Fibroblast of skin of abdomen (primary cell): ENCODE results near the gene MT3.
"Not testable (repeated sequence)": the region's sequence is repeated elsewhere in the genome, so short reads cannot be mapped to it uniquely, and the experiment has no call there.

ENCODE experiments used
- DNase-seq: peaks from one replicate; pipeline ENCODE4 v3.0.0-alpha.2; 2013

MT3 gene

DNA sequence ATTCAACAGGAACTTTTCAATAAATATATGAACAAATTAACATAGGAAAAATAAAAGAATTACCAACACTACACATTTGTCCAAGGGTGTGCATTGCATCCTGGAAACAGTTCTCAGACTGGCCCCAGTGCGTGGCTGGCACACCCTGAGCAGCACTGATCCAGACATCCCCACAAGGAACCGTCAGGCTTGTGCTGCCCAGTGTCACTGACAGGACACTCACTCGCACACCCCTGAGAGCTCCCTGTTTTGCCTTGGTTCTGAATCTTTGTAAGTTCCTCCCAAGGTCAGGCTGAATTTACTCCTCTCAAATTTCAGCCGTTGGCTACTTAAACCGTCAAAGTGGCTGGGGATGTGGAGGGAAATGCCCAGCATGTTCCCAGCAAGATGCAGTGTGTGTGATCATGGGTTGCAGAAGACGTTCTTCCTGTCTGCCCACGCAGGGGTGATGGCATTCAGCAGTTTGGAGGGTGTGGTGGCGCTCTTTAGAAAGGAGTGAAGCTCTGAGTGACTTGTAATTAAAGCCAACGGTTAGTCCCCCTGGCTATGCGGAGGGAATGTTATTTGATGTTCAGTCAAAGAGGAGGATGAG, 20.8 kb downstream of the MT3 start:
- peak; percentile 57 for DNase-seq

DNA sequence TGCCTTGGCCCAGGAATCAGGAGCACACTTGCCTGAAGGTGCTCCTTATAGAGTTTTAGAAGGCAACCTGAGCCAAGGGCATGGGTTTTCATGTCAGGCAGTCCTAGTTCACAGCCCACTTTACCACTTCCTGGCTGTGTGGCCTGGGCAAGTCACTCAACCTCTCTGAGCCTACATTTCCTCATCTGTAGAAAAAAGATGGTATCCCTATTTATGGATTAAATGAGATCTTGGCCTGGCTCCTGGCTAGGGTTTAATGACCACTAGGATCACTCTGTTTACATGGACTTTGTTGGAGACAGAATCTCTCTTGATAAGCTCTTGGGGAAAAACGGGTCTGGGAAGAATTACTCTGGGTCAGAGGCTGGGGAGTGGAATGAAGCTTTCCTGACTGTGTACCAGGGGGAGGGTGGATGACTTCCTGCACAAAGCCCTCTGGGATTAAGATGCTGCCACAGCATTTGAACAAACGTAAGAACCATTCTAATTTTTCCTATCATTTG, 21.3 kb downstream of the MT3 start:
- DNase-seq: no peak

DNA sequence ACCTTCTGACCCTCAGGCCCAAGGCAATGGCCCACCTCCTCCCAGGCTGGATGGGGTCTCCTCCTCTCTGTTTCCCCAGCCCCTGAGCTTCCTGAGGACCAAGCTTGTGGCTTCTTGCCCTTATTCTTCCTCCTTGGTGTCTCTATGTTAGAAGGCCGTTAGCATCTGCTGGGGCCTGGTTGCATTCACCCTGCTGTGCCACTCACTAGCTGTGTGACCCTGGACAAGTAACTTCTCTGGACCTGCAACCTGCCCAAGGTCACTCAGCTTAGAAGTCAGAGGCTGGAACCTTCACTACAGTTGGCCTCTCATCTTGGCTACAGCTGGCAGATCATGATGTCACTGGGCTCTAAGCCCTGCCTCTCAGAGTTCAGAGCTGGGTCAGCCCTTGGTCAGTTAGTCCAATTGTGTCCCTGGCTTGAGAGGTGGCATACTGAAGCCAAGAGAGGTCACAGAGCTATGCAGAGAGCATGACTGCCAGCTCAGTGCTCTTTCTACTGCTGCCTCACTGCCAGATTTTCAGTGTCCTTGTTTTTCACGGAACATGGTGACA, 22.0 kb downstream of the MT3 start:
- DNase-seq: no peak

DNA sequence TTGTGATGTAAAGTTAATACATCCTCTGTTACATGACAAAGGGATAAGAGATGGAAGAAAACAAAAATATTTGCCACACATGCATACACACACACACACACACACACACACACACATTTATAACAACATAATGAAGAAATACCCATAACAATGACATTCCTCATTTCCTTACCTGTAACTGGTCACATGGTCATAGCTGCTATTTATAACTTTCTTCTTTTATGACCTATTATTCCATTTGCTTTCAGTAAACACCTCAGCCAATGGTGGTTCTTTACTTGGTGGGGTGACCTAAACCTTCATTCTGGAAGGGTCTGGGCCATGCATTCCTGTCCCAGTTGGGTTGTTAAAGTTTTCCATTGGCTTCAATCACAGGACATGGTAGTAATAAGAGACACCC, 24.4 kb downstream of the MT3 start:
- DNase-seq: no peak

DNA sequence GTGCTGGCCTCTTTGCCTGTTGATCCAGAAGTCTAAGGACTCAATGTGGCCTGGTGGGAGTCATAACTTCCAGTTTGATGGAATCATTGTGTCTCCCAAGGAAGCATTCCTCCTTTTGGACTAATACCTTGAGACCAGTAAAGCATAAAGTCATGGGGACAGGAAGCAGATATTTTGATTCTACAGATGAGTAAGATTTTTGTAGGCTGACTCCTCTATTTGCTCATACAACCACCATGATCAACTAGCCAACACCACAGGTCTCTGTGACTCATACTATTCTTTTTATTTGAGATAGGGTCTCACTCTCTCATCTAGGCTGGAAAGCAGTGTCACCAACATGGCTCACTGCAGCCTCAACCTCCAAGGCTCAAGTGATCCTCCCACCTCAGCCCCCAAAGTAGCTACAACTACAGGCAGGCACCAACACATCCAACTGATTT, 25.2 kb downstream of the MT3 start:
- DNase-seq: peak; percentile 74

DNA sequence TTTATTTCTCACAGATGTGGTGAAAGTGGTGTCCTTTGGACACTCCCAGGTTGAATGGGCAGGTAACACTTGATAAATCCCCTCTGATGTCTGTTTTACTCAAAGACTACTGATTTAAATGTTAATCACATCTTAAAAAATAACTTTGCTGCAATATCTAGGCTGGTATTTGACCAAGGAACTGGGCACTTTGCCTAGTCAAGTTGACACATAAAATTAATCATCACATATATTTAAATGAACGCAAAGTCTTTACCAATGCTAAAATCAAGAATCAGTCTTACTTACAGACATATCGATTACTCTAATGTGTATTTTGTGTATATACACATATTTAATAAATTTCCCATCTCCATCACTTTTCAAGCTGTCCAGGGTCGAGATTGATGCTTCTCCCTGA, 26.0 kb downstream of the MT3 start:
- peak; percentile 46 for DNase-seq

DNA sequence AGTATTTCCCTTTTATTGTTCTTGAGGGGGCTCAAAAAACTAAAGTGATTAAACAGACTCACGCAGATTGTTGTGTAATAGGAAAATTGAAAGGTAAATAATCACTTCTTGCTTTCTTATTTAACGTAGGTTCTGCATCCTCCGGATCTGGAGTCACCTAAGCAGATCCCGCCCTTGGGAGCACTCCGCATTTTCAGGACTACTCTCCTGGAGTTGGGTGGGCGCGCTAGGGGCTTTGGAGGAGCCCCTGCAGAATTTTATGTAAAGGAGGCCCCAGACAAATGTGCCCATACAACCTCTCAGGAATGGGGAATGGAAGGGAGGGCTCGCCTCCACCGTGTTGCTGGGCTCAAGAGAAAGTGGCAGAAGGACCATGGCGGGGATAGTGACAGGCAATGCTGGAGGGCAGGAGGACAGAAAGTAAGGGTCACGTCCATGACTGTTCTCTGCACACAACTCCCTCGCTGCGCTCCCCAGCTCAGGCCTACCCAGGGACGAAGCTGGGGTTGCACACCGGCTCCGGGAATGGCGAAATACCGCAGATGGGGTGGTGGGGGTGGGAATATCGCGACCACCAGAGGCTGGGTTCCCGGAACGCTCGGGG, 27.4 kb downstream of the MT3 start:
- no peak for DNase-seq

DNA sequence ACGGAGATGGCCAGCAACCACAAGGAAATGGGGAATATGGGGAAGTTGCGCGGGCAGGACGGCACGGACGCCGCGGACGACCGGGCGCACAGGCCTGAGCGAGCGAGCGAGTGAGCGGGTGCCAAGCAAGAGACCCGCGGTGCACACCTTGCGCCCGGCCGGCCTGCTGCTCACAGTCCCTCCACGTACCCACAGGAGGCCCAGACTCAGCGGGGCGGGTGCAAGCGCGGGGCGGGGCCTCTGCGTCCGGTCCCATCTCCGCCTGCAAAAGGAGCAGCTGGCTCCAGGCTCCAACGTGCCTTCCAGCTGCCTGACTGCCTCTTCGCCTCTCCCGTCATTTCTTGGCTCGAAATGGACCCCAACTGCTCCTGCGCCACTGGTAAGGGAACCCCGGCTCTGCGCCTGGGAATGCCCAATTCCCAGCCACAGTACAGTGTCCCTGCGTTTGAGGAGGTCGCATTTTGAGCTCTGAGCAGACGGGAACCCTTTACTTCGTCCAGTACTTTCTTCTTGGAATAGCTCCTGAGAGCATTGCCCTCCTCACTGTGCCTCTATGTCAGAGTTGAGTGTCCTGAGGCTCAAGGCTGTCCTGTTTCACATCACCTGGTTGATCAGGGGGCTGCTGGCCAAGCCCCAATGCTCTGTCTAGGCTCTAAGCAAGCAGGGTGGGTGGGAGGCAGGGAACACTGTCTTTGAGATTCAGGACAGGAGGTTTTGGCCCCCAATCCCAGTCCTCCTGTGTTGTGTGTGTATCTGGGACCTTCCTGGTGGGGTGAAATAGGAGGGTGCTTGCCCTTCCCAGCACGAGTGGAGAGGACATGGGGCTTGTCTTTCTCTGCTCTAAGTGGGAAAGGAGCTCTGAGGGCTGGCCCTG, 28.1 kb downstream of the MT3 start:
- DNase-seq: peak; percentile 58

DNA sequence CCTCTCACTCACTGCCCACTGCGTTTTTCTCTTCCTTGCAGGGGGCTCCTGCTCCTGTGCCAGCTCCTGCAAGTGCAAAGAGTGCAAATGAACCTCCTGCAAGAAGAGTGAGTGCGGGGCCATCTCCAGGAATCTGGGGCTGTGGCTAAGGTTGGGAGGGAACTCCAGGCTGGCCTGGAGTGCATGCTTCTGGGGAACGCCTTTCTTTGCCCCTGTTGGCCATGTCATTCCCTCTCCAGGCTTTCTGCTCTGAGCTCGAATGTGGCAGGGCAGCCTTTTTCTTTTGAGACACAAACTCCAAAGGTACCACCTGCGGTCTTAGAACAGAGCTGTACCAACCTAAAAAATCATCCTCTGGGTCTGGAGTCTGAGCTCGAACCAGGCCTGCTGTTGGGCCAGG, 28.8 kb downstream of the MT3 start:
- DNase-seq: no peak

DNA sequence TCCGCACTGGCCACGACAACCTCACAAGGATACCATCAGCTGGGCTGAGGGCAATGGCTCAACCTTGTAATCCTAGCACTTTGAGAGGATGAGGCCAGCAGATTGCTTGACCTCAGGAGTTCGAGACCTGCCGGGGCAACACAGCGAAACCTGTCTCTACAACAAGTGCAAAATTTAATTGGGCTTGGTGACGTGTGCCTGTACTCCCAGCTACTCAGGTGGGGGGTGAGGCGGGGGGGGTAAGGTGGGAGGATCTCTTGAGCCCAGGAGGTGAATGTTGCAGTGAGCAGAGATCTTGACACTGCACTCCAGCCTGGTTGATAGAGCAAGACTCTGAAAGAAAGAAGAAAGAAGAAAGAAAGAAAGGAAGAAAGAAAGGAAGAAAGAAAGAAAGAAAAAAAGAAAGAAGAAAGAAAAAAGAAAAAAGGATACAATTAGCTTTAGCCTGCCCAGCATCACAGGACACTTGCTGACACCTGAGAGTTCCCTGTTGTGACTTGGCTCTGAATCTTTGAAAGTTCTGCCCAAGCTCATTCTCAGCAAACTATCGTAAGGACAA, 31.1 kb downstream of the MT3 start:
- DNase-seq: no peak

DNA sequence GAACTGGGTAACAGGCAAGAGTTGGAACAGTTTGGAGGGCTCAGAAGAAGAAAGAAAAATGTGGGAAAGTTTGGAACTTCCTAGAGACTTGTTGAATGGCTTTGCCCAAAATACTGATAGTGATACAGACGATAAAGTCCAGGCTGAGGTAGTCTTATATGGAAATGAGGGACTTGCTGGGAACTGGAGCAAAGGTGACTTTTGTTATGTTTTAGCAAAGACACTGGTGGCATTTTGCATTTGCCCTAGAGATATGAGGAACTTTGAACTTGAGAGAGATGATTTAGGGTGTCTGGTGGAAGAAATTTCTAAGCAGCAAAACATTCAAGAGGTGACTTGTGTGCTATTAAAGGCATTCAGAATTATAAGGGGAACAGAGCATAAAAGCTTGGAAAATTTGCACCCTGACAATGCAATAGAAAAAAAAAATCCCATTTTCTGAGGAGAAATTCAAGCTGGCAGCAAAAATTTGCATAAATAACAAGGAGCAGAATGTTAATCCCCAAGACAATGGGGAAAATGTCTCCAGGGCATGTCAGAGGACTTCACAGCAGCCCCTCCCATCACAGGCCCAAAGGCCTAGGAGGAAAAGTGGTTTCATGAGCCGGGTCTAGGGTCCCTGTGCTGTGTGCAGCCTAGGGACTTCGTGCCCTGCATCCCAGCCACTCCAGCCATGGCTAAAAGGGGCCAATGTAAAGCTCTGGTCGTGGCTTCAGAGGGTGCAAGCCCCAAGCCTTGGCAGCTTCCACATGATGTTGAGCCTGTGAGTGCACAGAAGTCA, 32.5 kb downstream of the MT3 start:
- DNase-seq: not testable (repeated sequence)

DNA sequence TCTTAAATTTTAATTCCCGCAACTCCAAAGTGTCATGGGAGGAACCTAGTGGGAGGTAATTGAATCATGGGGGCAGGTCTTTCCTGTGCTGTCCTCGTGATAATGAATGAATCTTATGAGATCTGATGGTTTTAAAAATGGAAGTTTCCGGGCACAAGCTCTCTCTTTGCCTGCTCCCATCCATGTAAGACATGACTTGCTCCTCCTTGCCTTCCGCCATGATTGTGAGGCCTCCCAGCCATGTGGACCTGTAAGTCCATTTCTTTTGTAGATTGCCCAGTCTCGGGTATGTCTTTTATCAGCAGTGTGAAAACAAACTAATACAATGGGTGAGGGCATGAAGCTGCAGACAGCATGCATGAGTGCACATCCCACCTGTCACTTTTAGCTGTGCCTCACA, 33.9 kb downstream of the MT3 start:
- DNase-seq: not testable (repeated sequence)

DNA sequence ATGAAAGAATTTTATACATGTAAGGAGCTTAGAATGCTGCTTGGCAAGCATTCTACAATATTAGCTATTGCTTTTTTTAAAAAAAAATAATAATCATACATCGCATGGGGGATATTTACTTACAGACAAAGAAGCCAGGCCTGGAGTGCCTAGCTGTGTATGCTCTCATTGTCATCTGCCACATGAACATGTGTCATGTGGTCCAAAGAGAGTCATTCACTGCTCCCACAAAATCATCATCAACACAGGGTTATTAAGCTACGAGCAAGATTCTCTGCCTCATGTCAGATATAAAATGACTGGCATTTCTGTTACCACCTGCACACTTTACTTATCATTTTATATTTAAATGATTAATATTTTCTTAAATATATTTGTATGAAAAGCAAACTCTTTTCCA, 34.3 kb downstream of the MT3 start:
- DNase-seq: no peak

DNA sequence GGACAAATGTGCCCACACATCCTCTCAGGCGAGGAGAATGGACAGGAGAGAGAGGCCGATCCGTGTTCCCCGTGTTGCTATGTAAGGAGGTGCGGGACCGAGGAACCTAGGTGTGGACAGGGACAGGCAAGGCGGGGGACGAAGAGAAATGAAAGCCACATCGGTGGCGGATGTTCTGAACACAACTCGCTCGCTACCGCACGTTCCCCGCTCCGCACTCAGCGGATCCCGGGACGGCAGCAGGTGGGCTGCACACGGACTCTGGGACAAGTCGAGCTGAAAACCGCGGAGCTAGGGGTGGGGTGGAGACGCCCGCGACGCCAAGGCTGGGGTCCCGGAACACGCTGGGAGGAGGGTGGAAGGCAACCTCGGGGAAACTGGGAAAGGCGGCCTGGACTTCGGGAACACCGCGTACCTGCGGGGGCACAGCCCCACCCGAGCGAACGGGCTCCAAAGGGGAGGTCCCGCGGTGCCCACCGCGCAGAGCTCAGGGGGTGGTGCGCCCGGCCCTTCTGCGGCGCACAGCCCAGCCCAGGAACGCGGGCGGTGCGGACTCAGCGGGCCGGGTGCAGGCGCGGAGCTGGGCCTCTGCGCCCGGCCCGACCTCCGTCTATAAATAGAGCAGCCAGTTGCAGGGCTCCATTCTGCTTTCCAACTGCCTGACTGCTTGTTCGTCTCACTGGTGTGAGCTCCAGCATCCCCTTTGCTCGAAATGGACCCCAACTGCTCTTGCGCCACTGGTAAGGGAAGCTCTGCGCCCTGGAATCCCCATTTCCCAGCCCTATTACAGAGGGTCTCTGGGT, 36.0 kb downstream of the MT3 start, which contains the start of gene MT1E:
Gene MT1E, plus strand, starts transcription at position 642 of the 803 bp plus-strand sequence. Its CDS starts 71 bp downstream, at position 713.
- peak; percentile 86 for DNase-seq

DNA sequence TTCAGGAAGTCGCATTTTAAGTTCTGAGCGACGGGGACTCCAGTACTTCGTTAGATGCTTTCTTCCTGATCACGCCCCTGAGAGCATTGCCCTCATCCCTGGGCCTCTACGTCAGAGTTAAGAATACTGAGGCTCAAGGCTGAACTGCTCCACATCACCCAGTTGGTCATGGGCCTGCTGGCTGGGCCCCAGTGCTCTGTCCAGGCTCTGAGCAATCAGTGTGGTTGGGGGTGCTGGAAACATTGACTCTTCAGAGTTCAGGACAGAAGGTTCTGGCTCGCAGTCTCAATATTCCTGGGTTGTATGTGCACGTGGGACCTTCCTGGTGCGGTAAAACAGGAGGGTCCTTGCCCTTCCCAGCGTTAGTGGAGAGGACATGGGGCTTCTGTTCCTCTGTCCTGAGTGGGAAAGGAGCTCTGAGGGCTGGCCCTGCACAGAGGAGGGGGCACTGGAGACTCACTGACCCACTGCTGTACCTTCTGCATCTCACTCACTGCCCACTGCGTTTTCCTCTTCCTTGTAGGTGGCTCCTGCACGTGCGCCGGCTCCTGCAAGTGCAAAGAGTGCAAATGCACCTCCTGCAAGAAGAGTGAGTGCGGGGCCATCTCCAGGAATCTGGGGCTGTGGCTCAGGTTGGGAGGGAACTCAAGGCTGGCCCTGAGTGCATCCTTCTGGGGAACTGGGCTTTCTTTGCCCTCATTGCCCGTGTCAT, 36.8 kb downstream of the MT3 start:
- DNase-seq: peak; percentile 64

DNA sequence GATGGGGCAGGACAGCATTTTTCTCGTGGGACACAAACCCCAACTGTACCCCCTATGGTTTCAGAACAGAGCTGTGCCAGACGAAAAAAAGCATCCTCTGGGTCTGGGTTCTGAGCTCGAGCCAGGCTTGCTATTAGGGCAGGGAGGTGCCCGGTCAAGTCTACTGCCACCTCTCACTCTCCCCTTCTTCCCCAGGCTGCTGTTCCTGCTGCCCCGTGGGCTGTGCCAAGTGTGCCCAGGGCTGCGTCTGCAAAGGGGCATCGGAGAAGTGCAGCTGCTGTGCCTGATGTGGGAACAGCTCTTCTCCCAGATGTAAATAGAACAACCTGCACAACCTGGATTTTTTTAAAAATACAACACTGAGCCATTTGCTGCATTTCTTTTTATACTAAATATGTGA, 37.4 kb downstream of the MT3 start:
- no peak for DNase-seq

DNA sequence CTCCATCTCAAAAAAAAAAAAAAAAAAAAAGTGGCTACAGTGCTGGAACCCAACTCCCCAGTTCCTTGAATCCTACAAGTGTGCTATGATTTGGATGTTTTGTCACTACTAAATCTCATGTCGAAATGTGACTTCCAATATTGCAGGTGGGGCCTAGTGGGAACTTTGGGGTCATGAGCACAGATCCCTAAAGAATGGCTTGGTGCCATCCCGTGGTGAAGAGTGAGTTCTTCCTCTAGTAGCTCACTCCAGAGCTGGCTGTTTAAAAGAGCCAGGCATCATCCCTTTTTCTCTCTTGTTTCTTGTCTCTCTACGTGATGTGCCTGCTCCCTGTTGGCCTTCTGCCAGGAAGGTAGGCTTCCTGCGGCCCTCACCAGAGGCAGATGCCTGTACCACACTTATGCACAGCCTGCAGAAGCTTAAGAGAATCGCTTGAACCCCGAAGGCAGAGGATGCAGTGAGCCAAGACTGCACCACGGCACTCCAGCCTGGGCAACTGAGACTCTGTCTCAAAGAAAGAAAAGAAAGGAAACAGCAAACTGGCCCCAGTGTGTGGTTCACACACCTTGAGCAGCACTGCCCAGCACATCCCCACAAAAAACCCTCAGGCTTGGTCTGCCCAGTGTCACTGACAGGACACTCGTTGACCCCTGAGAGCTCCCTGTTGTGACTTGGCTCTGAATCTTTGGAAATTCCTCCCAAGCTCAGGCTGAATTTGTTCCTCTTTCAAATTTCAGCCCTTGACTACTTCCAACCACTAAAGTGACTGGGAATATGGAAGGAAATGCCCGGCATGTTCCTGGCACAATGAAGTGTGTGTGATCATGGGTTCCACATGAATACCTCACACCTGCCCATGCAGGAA, 39.4 kb downstream of the MT3 start:
- no peak for DNase-seq

DNA sequence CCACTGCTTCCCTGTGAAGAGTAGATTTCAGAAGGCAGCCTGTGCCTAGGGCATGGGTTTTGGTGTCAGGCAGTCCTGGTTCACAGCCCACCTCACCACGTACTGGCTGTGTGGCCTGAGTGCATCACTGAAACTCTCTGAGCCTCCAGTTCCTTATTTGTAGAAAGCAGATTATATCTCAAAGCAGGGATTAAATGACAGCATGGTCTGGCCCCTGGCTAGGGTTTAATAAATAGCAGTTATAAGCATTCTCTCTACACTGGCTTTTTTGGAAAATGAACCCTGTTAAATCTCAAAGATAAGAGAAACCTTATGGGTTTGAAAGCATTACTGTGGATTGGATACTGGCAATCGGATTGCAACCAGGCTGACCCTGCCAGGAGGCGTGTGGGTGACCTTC, 40.2 kb downstream of the MT3 start:
- DNase-seq: no peak

DNA sequence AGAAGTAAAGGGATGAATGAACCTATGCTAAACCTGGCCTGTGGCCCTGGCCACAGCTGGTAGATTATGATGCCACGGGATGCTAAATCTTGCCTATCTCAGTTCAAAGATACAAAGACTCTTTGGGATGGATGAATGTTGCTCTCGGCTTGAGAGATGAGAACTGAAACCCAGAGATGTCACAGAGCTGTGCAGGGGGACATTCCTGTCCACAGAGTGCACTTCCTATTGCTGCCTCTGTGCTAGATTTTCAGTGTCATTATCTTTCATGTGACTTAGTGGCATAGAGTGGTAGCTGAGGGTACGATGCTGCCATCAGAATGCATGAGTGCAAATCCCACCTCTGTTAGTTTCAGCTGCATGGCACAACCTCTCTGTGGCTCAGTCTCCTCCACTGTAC, 40.8 kb downstream of the MT3 start:
- no peak for DNase-seq
